HL-60 (cell line): ENCODE measurements around the gene HMOX2.
A peak's percentile ranks its signal among the peaks of the same experiment; 100 is the strongest.

ENCODE experiments used
- DNase-seq, 2 experiments: peaks; one replicate each; pipeline ENCODE4 v3.0.0-alpha.2; 2010 to 2020; ENCODE audit warnings: low read depth in 1 of 2, low spot score in 1 of 2
- H3K27ac ChIP-seq: fragments of 250-450 bp; sonication (Bioruptor Pico); replicated peaks from 2 replicates; pipeline ENCODE4 v1.5.1; 2020; ENCODE audit warnings: mild to moderate bottlenecking, moderate library complexity
- H3K27me3 ChIP-seq: fragments of 250-450 bp; sonication (Bioruptor Pico); 2 replicates; pipeline ENCODE4 v1.5.1; 2021; ENCODE audit warnings: mild to moderate bottlenecking, moderate library complexity; ENCODE audit not compliant: insufficient read depth, poor library complexity, severe bottlenecking
- H3K4me3 ChIP-seq: replicated peaks from 2 replicates; pipeline ENCODE4 v1.5.1; 2011; ENCODE audit warnings: mild to moderate bottlenecking, control low read depth, low read length; ENCODE audit not compliant: insufficient read depth
- CTCF ChIP-seq: IDR thresholded peaks from one replicate; pipeline ENCODE4 v1.5.1; 2011; ENCODE audit warnings: low read length, control low read depth, inconsistent platforms; ENCODE audit not compliant: insufficient read depth
- GABPA ChIP-seq: IDR thresholded peaks from 2 replicates; pipeline ENCODE4 v1.6.1; 2012; ENCODE audit warnings: low read depth
- POLR2AphosphoS5 ChIP-seq: IDR thresholded peaks from 2 replicates; pipeline ENCODE4 v1.6.1; 2012; ENCODE audit warnings: low read depth
- REST ChIP-seq: IDR thresholded peaks from 2 replicates; pipeline ENCODE4 v1.6.1; 2012; ENCODE audit warnings: low read depth; ENCODE audit not compliant: insufficient replicate concordance
- SPI1 ChIP-seq: IDR thresholded peaks from 2 replicates; pipeline ENCODE4 v1.6.1; 2012; ENCODE audit warnings: low read depth, mild to moderate bottlenecking, borderline replicate concordance

HMOX2 gene

GRCh38 chr16:4465977-4466779, 10.0 kb upstream of the HMOX2 start:
- DNase-seq, result peak; percentile 90 to 91
- Histone ChIP-seq H3K27ac (peak overlapping the region; percentile 81), H3K27me3 (no peaks in the 10 kb centered on the region), H3K4me3 (no peak overlapping the region)
- TF ChIP-seq POLR2AphosphoS5 (peak; percentile 66; the same call in 1 of the 2 replicates), GABPA (no peak)

GRCh38 chr16:4467916-4468315, 8.3 kb upstream of the HMOX2 start:
- H3K4me3 ChIP-seq, result no peak overlapping the region
- no peaks in the 10 kb centered on the region for H3K27me3 ChIP-seq
- TF ChIP-seq SPI1 (no peak), GABPA (no peak), REST (no peak), POLR2AphosphoS5 (no peak), CTCF (no peak)
- no peak overlapping the region for H3K27ac ChIP-seq
- no peak for DNase-seq

GRCh38 chr16:4468972-4469371, 7.2 kb upstream of the HMOX2 start:
- Histone ChIP-seq H3K27me3 (no peaks in the 10 kb centered on the region), H3K4me3 (no peak overlapping the region), H3K27ac (no peak overlapping the region)
- no peak for TF ChIP-seq POLR2AphosphoS5
- no peak for DNase-seq

GRCh38 chr16:4471869-4472268, 4.3 kb upstream of the HMOX2 start:
- Histone ChIP-seq H3K27me3 (no peaks in the 10 kb centered on the region), H3K27ac (no peak overlapping the region), H3K4me3 (no peak overlapping the region)
- DNase-seq, result no peak
- no peak for TF ChIP-seq GABPA
- TF ChIP-seq POLR2AphosphoS5, result no peak
- TF ChIP-seq SPI1, result no peak
- no peak for TF ChIP-seq REST
- no peak for TF ChIP-seq CTCF

GRCh38 chr16:4472880-4473279, 3.3 kb upstream of the HMOX2 start:
- no peak for DNase-seq
- Histone ChIP-seq H3K27ac (no peak overlapping the region), H3K4me3 (no peak overlapping the region), H3K27me3 (no peaks in the 10 kb centered on the region)
- TF ChIP-seq SPI1 (no peak), REST (no peak), CTCF (no peak), GABPA (no peak), POLR2AphosphoS5 (no peak)
